Ovary (tissue), 9 donors: Measurements from ENCODE around the gene SIT1. TPM values are rescaled to one million over a fixed set of nuclear protein-coding genes. Genes with fewer than 3 reads are reported as not detected.

Experiments used
- DNase-seq, 5 donors: peaks; one replicate each; pipeline ENCODE4 v3.0.0-alpha.2; 2019 to 2020
- H3K27ac ChIP-seq, 2 donors: fragments of 200-600 bp; one replicate each; pipeline versions ENCODE4 v1.5.1 to v1.8.0; 2019 to 2022
- H3K27me3 ChIP-seq: fragments of 200-600 bp; one replicate; pipeline ENCODE4 v1.8.0; 2022
- H3K36me3 ChIP-seq: fragments of 200-600 bp; sonication (generic); one replicate; pipeline ENCODE4 v1.5.1; 2019
- H3K4me1 ChIP-seq: one replicate; pipeline ENCODE4 v1.8.1; 2013; ENCODE audit warnings: mild to moderate bottlenecking, moderate library complexity; ENCODE audit not compliant: insufficient read depth
- H3K4me3 ChIP-seq: fragments of 200-600 bp; sonication (generic); one replicate; pipeline ENCODE4 v1.5.1; 2017
- H3K9me3 ChIP-seq, 2 donors: fragments of 200-600 bp in 1 of 2; sonication (generic) in 1 of 2; one replicate each; pipeline versions ENCODE4 v1.5.1 to v1.8.1; 2013 to 2019; ENCODE audit warnings: mild to moderate bottlenecking in 1 of 2, moderate library complexity in 1 of 2
- CTCF ChIP-seq, 3 donors: fragments of 450-650 bp in 2 of 3; fragments of 200-600 bp in 1 of 3; IDR thresholded peaks; one replicate each; pipeline versions ENCODE4 v1.5.1 to v1.8.0; 2016 to 2022; ENCODE audit warnings: antibody characterized with exemption in 3 of 3, mild to moderate bottlenecking in 1 of 3
- EP300 ChIP-seq: sonication (generic); formaldehyde crosslinking; IDR thresholded peaks from one replicate; pipeline ENCODE4 v1.6.1; 2017; ENCODE audit warnings: antibody characterized with exemption
- POLR2A ChIP-seq: fragments of 450-650 bp; IDR thresholded peaks from one replicate; pipeline ENCODE4 v1.6.1; 2017; ENCODE audit warnings: antibody characterized with exemption, mild to moderate bottlenecking, moderate library complexity
- WGBS, 3 donors: extraction: QIAGEN DNeasy Blood & Tissue Kit in 1 of 3; methylation state at CpG; one replicate each; pipeline versions ENCODE4 v1.1.5 to v1.1.7; 2013 to 2017; 5-methylcytosine and 5-hydroxymethylcytosine counted together
- intact Hi-C, 4 donors: fragments of 100-400 bp; cut with DNase I; formaldehyde crosslinking; loops; one replicate each; pipeline versions ENCODE4 v1.11.0 to v1.15.1; 2022 to 2023
- polyA plus RNA-seq, 2 donors: library from polyadenylated mRNA; stranded (reverse); fragments of 200-250 nt in 1 of 2; fragments of 350-450 nt in 1 of 2; fragmentation: Illumina TruSeq in 1 of 2; extraction: RNeasy Lipid Tissue Mini Kit (QIAGEN cat#74804) in 1 of 2; gene quantifications; one replicate each; pipeline ENCODE4 v1.2.3, GENCODE V29; 2013 to 2014
- total RNA-seq, 7 donors: library from RNA; depleted of rRNA in 2 of 7; stranded (reverse); fragments of >200 nt in 2 of 7; fragmentation: NEBNext Ultra II Directional in 3 of 7; extraction: Animal tissue kit (Norgen Biotek cat#: 25700) in 3 of 7; gene quantifications; one replicate each; pipeline versions ENCODE4 v1.1.0 to v1.2.4, GENCODE V29; 2016 to 2023
- donor health status: DM: no; HTN: no; CAD: no; lungs with moderate emphysema.
- donor health status: DM: no; HTN: no; CAD: no.
- donor health status: Bipolar disorder and iron deficiency.
- donor health status: DM: yes; HTN: yes; CAD: no.
- donor health status: DM: no; HTN: no; CAD: no.
- donor health status: DM: yes; HTN: yes; CAD: no.

Gene SIT1
- total and polyA plus RNA-seq, 9 donors, result 0.20 to 0.82 (median 0.56) TPM; not detected in 3

GRCh38 chr9:35635730-35636129 lies 15.0 kb downstream of the SIT1 start:
- Histone ChIP-seq H3K36me3 (no peaks in the 10 kb centered on the region), H3K4me1 (no peaks in the 10 kb centered on the region), H3K9me3 (no peaks in the 10 kb centered on the region), H3K27ac (no peak overlapping the region), H3K27me3 (no peaks in the 10 kb centered on the region), H3K4me3 (no peak overlapping the region)
- TF ChIP-seq CTCF (IDR thresholded peaks at IDR 0.05) (no peak), EP300 (no peak), POLR2A (no peak)
- intact Hi-C loops, result no loop called here
- DNase-seq, result no peak

- WGBS, 3 donors, result 83 to 87% (median 84%) methylated on average over 5 of the region's 5 CpGs
- DNase-seq, result no peak
- TF ChIP-seq EP300 (no peak), POLR2A (no peak)
- Histone ChIP-seq H3K27me3 (no peaks in the 10 kb centered on the region), H3K4me1 (no peaks in the 10 kb centered on the region), H3K36me3 (no peaks in the 10 kb centered on the region), H3K9me3 (no peaks in the 10 kb centered on the region), H3K4me3 (no peak overlapping the region), H3K27ac (no peak overlapping the region)
- intact Hi-C loops, result no loop called here
Measured at GRCh38 chr9:35629597-35629996, 21.1 kb downstream of the SIT1 start.

GRCh38 chr9:35628389-35628991 lies 22.2 kb downstream of the SIT1 start:
- intact Hi-C loops, result no loop called here
- no peaks in the 10 kb centered on the region for H3K4me1 ChIP-seq
- no peak for TF ChIP-seq EP300
- H3K9me3 ChIP-seq, result no peaks in the 10 kb centered on the region
- H3K27me3 ChIP-seq, result no peaks in the 10 kb centered on the region
- no peak overlapping the region for H3K4me3 ChIP-seq
- 89 to 92% (median 92%) methylated on average over 6 of the region's 6 CpGs for WGBS, 3 donors
- H3K27ac ChIP-seq, result no peak overlapping the region
- no peak for DNase-seq
- no peaks in the 10 kb centered on the region for H3K36me3 ChIP-seq

- no peak for TF ChIP-seq CTCF (IDR thresholded peaks at IDR 0.05)
- no peak for TF ChIP-seq POLR2A
- TF ChIP-seq EP300, result no peak
- Histone ChIP-seq H3K9me3 (no peaks in the 10 kb centered on the region), H3K27ac (no peak overlapping the region), H3K4me3 (no peak overlapping the region), H3K4me1 (no peaks in the 10 kb centered on the region), H3K27me3 (no peaks in the 10 kb centered on the region), H3K36me3 (no peaks in the 10 kb centered on the region)
- DNase-seq, result no peak
- WGBS, 3 donors, result 85 to 94% (median 86%) methylated on average over 2 of the region's 2 CpGs
- intact Hi-C loops, result no loop called here
Measured at GRCh38 chr9:35627575-35627974, 23.2 kb downstream of the SIT1 start.

- TF ChIP-seq EP300, result no peak
- no peak for TF ChIP-seq CTCF (IDR thresholded peaks at IDR 0.05)
- no peak for TF ChIP-seq POLR2A
- no peak overlapping the region for H3K27ac ChIP-seq
- no peaks in the 10 kb centered on the region for H3K36me3 ChIP-seq
- H3K4me3 ChIP-seq, result no peak overlapping the region
- WGBS, 3 donors, result 48 to 52% (median 49%) methylated on average over 2 of the region's 2 CpGs
- no peaks in the 10 kb centered on the region for H3K9me3 ChIP-seq
- no peak for DNase-seq
- intact Hi-C loops, result no loop called here
- H3K27me3 ChIP-seq, result no peaks in the 10 kb centered on the region
- no peaks in the 10 kb centered on the region for H3K4me1 ChIP-seq
Measured at GRCh38 chr9:35619800-35620158, 31.0 kb downstream of the SIT1 start.
